Fibroblast of gingiva (primary cell): Measurements from ENCODE around the gene GPR3.

ENCODE experiments used
- DNase-seq: peaks from one replicate; pipeline ENCODE4 v3.0.0-alpha.2; 2011; ENCODE audit warnings: low read depth

GPR3 gene

GRCh38 chr1:27358928-27359313 lies 33.5 kb upstream of the GPR3 start:
- no peak for DNase-seq

GRCh38 chr1:27359822-27360158 lies 32.6 kb upstream of the GPR3 start:
- DNase-seq: no peak

GRCh38 chr1:27360159-27361043 lies 32.0 kb upstream of the GPR3 start:
- no peak for DNase-seq

- DNase-seq: no peak
These were observed 31.4 kb upstream of the GPR3 start for GRCh38 chr1:27361044-27361402.

- DNase-seq: no peak
These were observed 30.9 kb upstream of the GPR3 start for GRCh38 chr1:27361553-27361952.

- DNase-seq: no peak
These were observed 28.4 kb upstream of the GPR3 start for GRCh38 chr1:27363766-27364695.

GRCh38 chr1:27364696-27365371 lies 27.6 kb upstream of the GPR3 start:
- DNase-seq: no peak

GRCh38 chr1:27365372-27366112 lies 26.9 kb upstream of the GPR3 start:
- peak; percentile 90 for DNase-seq

- peak; percentile 78 for DNase-seq
These were observed 26.4 kb upstream of the GPR3 start for GRCh38 chr1:27366113-27366410.

- DNase-seq: peak; percentile 81
These were observed 25.8 kb upstream of the GPR3 start, which contains the start of gene MAP3K6 for GRCh38 chr1:27366411-27367159. MAP3K6 (minus strand) TSS chr1:27366961; CDS start chr1:27366597, 364 bp downstream.

- DNase-seq: no peak
These were observed 25.2 kb upstream of the GPR3 start for GRCh38 chr1:27367160-27367650.

GRCh38 chr1:27368869-27369582 lies 23.4 kb upstream of the GPR3 start:
- no peak for DNase-seq

- no peak for DNase-seq
These were observed 20.2 kb upstream of the GPR3 start for GRCh38 chr1:27372022-27372807.

- no peak for DNase-seq
These were observed 19.4 kb upstream of the GPR3 start for GRCh38 chr1:27372808-27373690.

GRCh38 chr1:27374362-27375086 lies 17.9 kb upstream of the GPR3 start, which contains the start of gene FCN3:
FCN3 (minus strand) TSS chr1:27374824; CDS start chr1:27374818, 6 bp downstream.
- no peak for DNase-seq

- DNase-seq: no peak
These were observed 14.5 kb upstream of the GPR3 start for GRCh38 chr1:27377760-27378495.

- DNase-seq: no peak
These were observed 12.8 kb upstream of the GPR3 start for GRCh38 chr1:27379564-27380122.
